Activated CD8-positive, alpha-beta memory T cell treated with anti-CD3 and anti-CD28 coated beads for 1 hour (primary cell): Measurements from ENCODE around the gene COL23A1.

Experiments
- DNase-seq, 2 donors: peaks; one replicate each; pipeline ENCODE4 v3.0.0-alpha.2; 2020; ENCODE audit warnings: low read depth in 1 of 2; ENCODE audit errors: extremely low read depth in 1 of 2

The COL23A1 gene

GRCh38 chr5:178557416-178557815, 32.8 kb downstream of the COL23A1 start:
- no peak for DNase-seq

- DNase-seq = no peak
Observed at GRCh38 chr5:178555771-178556211, 34.4 kb downstream of the COL23A1 start.

DNA sequence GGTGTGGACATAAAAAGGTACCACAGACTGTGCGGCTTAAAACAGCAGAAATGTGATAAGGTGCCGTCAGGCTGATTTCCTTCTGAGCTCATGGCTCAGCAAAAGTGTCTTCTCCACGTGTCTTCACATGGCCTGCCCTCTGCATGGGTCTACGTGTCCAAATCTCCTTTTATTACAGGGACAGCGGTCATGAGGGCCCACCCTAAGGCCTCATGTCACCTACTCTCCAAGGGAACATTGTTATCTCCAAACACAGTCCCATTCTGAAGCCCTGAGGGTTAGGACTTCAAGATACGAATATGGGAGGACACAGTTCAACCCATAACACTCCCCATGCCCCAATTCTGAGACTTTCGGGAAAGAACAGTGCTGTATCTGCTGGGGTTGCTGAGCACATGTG, 35.2 kb downstream of the COL23A1 start:
- DNase-seq = no peak

GRCh38 chr5:178554311-178554710, 35.9 kb downstream of the COL23A1 start:
- DNase-seq = no peak

GRCh38 chr5:178553517-178553916, 36.7 kb downstream of the COL23A1 start:
- DNase-seq = no peak

- no peak for DNase-seq
Observed at GRCh38 chr5:178551468-178551867, 38.7 kb downstream of the COL23A1 start.

DNA sequence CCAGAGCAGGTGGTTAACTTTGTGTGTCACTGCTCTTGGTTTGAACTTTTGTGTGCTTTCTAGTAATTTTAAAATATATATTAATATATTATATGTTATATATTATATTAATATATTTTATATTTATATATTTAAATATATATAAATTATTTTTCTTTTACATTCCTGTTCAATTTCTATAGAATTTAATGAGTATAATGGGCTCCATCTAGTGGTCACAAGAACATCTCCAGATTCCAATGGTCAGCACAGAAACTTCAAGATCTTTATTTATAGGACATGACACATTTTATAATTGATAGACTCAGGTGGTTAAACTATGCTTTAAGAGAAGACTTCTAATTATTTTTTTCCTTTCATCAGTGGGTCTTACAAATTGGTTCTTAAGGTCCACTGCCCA, 39.1 kb downstream of the COL23A1 start:
- no peak for DNase-seq

DNA sequence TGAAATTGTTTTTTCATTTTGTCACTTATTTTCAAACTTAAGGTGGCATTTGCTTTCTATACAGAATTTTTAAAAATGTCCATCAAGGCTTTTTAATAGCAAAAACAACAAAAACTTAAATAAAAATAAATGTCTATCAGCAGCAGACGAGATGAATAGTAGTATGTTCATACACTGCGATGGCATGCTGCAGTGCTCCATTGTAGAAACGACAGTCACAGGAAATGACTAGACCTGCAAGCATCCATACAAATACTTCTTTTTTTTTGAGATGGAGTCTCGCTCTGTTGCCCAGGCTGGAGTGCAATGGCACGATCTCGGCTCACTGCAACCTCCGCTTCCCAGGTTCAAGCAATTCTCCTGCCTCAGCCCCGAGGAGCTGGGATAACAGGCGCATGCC, 41.4 kb downstream of the COL23A1 start:
- DNase-seq = no peak

DNA sequence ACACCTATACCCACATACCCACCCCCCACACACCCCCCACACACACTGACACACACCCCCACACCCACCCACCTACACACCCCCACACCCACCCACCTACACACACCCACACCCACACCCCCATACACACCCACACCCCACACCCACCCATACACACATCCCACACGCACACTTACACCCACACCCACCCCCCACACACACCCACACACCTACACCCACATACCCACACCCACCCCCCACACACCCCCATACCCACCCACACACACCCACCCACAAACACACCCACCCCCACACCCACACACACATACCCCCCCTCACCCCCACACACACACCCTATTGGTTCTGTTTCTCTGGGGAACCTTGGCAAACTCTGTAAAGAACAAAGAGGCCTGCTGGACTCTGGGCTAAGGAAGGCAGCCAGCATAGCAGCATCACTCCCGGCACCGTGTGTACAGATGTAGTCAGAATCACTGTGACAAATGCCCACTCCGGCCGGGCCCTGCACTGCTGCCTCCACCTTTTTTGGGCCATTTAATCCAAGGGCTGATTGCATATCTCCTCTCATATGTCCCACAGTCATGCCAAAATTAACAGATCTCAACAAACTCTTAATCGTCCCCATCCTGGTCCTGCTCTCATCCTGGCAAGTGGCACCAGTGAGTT, 42.3 kb downstream of the COL23A1 start:
- DNase-seq = no peak

GRCh38 chr5:178547052-178547666, 43.0 kb downstream of the COL23A1 start:
- no peak for DNase-seq

- DNase-seq = no peak
Observed at GRCh38 chr5:178546675-178547033, 43.5 kb downstream of the COL23A1 start.

DNA sequence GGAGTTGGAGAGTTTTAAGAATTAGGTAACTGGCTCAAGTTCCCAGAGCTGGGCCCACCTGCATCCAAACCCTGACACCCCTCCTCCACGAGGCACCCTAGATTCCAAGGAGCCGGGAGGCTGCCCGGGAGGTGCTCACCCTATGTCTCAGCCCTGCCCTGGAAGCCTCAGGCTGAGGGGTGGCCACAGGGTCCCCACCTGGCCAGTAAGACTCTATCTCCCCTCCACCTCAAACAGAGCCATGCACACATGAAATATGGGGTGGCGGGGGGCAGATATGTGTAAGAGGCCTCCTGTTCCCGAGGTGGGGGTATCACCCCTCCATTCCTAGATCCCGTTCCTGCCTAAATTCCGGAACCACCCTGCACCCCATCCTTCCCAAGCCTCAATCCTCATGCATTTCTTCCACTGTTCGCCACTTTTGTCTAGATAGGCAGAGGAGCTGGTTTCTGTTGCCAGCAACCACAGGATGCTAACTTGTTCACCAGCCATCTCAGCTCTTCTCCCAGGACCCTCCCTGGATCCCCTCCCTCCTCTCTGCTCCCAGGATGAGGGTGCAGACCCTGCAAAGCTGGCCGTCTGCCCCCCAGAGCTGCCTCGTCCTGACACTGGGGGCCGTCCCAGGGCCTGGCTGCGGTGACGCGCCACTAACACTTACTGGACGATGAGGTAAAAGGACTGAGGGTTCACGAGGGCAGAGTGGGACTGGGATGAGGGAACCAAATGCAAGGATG, 44.1 kb downstream of the COL23A1 start:
- no peak for DNase-seq

DNA sequence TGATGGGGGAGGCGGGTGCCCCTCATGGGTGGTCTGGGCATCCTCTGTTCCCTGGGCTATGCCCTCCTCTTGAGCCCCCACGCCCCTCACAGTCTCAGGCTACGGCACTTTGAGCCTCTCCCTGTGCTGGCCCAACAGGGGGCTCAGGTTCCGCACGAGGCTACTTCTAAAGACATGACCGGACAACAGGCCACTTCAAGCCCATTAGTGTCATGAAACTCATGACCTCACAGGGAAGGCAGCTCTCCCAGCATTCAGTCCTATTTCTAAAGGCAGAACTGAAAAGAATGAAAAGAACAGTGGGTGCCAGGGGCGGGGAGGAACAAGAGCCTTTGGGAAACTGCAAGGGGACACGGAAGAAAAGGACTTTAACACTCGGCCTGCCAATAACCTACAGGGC, 45.0 kb downstream of the COL23A1 start:
- DNase-seq = no peak

DNA sequence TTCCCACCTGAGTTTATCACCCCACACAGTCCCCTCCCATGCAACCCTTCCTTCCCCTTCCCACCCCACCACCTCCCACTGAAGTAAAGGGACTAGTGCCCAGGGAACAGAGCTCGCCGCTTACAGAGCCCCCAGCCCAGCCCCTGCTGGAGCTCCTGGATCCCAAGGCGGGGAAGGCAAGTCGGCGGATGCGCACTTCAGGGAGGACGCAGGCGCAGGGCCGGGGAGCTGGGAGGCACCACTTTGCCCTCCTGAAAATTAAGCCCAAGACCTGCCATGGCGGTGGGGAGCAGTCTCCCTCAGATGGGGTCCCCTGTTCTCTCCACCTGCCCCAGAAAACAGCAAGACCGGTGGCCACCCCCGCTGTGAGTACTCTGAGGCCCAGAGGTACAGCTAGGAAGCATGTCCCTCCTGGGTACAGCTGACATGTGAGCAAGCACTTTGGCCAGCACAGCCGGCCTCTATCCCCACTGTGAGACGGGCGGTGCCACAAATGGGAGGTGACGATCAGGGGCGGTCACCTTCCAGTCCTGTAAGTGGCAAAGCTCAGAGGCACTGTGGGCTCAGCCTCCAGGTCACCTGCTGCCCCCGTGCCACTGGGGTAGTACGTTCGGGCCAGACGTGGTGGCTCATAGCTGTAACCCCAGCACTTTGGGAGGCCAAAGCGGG, 45.9 kb downstream of the COL23A1 start:
- no peak for DNase-seq

GRCh38 chr5:178542455-178542854, 47.7 kb downstream of the COL23A1 start:
- no peak for DNase-seq

DNA sequence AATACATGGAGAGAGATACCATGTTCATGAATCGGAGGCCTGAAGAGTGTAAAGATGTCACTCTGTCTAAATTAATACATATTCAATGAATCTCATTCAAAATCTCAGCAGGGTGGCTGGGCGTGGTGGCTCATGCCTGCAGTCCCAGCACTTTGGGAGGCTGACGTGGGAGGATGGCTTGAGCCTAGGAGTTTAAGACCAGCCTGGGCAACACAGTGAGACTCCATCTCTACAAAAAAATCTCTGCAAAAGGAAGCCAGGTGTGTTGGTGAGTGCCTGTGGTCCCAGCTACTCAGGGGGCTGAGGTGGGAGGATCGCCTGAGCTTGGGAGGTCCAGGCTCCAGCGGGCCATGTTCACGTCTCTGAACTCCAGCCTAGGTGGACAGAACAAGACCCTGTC, 49.7 kb downstream of the COL23A1 start:
- DNase-seq = no peak

DNA sequence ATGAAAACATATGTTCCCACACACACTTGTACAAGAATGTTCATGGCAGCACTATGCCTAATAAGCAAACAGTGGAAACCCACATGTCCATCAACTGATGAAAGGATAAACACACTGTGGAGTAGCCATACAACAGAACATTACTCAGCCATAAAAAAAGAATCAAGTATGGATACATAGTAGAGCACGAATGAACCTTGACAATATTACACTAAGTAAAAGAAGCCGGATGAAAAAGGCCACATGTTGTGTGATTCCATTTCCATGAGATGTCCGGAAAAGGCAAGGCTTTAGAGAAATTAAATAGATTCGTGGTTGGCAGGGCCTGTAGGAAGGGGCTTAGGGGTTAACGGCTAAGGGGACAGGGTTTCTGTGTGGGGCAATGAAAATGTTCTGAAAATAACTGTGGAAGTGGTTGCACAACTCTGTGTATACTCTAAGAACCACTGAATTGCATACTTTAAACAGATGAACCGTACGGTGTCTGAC, 51.4 kb downstream of the COL23A1 start:
- DNase-seq = no peak

DNA sequence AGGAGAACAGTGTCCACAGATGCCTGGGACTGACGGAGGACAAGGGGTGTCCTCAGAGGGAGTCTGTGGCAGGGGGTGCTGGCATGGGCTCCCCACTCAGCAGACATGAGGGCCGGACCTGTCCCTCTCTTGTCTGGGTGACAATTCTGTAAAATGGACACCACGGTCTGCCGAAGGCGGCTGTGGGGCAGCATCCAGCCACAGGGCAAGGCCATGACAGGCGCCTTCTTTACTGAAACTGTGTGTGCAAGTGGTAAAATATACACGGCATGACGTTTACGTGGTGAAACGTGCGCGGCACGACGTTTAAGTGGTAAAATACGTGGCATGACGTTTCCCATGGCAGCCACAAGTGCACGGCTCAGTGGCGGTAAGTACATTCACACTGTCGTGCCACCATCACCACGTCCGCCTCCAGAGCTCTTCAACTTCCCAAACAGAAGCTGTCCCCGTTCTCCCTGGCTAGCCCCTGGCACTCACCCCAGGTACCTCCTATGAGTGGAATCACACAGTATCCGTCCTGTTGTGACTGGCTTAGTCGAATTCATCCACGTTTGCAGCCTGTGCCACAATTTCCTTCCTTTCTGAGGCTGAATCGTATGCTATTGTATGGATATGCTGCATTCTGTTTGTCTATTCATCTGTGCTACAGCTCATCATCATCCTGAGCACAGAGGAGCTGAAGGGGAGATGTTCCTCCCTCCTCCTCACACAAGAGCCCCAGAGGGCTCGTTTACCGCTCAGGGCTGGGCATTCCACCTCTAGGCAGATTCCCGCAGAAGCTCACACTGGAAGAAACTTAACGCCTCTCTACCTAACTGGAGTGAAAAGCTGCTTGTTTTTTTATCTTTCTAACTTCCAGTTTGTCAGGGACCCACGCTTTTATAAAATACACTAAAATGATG, 52.5 kb downstream of the COL23A1 start:
- DNase-seq = no peak

GRCh38 chr5:178536541-178537466, 53.4 kb downstream of the COL23A1 start:
- no peak for DNase-seq
